Chondrocyte (in vitro differentiated cells): Measurements from ENCODE around the gene MTA2. TPM values are rescaled to one million over a fixed set of nuclear protein-coding genes. Genes with fewer than 3 reads are reported as not detected.
A peak's percentile ranks its signal among the peaks of the same experiment; 100 is the strongest.

ENCODE experiments used
- DNase-seq: peaks from one replicate; pipeline ENCODE4 v3.0.0; 2021; ENCODE audit warnings: mixed read lengths, low spot score
- H3K27ac Mint-ChIP-seq: one replicate; pipeline ENCODE4 v1.8.0; 2021; ENCODE audit warnings: mild to moderate bottlenecking, moderate library complexity, mixed read lengths; ENCODE audit not compliant: unreplicated experiment
- H3K27me3 Mint-ChIP-seq: 2 replicates; pipeline ENCODE4 v1.8.0; 2021; ENCODE audit warnings: low read depth, mixed read lengths
- H3K36me3 Mint-ChIP-seq: 2 replicates; pipeline ENCODE4 v1.8.0; 2021; ENCODE audit warnings: low read depth, mixed read lengths
- H3K4me1 Mint-ChIP-seq: 2 replicates; pipeline ENCODE4 v1.8.0; 2021; ENCODE audit warnings: low read depth, mild to moderate bottlenecking, mixed read lengths
- H3K4me3 Mint-ChIP-seq: one replicate; pipeline ENCODE4 v1.8.0; 2021; ENCODE audit warnings: mild to moderate bottlenecking, moderate library complexity, mixed read lengths; ENCODE audit not compliant: unreplicated experiment
- H3K9me3 Mint-ChIP-seq: 2 replicates; pipeline ENCODE4 v1.8.0; 2021; ENCODE audit warnings: low read depth, mixed read lengths
- total RNA-seq: library from RNA; stranded (reverse); gene quantifications from 3 replicates; pipeline ENCODE4 v1.2.1, GENCODE V29; 2021
- TF ChIP-seq, protein P1 (sequence below): fragments of 200-600 bp; sonication (generic); IDR thresholded peaks from 2 replicates; pipeline ENCODE4 v1.5.0; 2021; ENCODE audit warnings: antibody characterized with exemption, mild to moderate bottlenecking, moderate library complexity

MTA2 gene
- total RNA-seq, 1 donor from 2014 or later, result 81.7 TPM

DNA sequence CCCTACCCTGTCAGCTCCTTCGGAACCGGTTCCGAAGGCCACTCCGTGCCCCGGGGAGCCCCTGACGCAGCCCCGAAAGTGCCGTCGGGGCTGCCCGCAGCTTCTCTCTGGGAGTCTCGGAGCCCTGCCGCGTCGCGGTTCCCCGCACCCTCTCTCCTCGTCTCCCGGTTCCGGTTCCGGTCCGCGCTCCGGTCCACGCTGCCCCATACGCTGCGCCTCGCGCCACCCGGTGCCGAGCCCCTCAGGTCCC is 618 bp downstream of the MTA2 start:
- H3K4me3 Mint-ChIP-seq, result peak overlapping the region; percentile 80
- H3K36me3 Mint-ChIP-seq, result peaks cover 18% of the 10 kb centered on the region
- H3K4me1 Mint-ChIP-seq, result peaks cover 40% of the 10 kb centered on the region
- H3K9me3 Mint-ChIP-seq, result no peaks in the 10 kb centered on the region
- DNase-seq, result no peak
- no peaks in the 10 kb centered on the region for H3K27me3 Mint-ChIP-seq
- peak overlapping the region; percentile 74 for H3K27ac Mint-ChIP-seq
- TF ChIP-seq, protein P1, sequence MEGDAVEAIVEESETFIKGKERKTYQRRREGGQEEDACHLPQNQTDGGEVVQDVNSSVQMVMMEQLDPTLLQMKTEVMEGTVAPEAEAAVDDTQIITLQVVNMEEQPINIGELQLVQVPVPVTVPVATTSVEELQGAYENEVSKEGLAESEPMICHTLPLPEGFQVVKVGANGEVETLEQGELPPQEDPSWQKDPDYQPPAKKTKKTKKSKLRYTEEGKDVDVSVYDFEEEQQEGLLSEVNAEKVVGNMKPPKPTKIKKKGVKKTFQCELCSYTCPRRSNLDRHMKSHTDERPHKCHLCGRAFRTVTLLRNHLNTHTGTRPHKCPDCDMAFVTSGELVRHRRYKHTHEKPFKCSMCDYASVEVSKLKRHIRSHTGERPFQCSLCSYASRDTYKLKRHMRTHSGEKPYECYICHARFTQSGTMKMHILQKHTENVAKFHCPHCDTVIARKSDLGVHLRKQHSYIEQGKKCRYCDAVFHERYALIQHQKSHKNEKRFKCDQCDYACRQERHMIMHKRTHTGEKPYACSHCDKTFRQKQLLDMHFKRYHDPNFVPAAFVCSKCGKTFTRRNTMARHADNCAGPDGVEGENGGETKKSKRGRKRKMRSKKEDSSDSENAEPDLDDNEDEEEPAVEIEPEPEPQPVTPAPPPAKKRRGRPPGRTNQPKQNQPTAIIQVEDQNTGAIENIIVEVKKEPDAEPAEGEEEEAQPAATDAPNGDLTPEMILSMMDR, result no peak

- Mint-ChIP-seq H3K27me3 (no peaks in the 10 kb centered on the region), H3K4me1 (peaks cover 40% of the 10 kb centered on the region), H3K36me3 (peaks cover 19% of the 10 kb centered on the region), H3K27ac (peak overlapping the region; percentile 76), H3K4me3 (peak overlapping the region; percentile 80), H3K9me3 (no peaks in the 10 kb centered on the region)
- DNase-seq, result no peak
- TF ChIP-seq, protein P1, result no peak
Measured at GRCh38 chr11:62600367-62601121, 1.1 kb downstream of the MTA2 start.

- peak overlapping the region; percentile 76 for H3K27ac Mint-ChIP-seq
- no peak for DNase-seq
- peaks cover 40% of the 10 kb centered on the region for H3K4me1 Mint-ChIP-seq
- TF ChIP-seq, protein P1, result no peak
- peak overlapping the region; percentile 80 for H3K4me3 Mint-ChIP-seq
- peaks cover 24% of the 10 kb centered on the region for H3K36me3 Mint-ChIP-seq
- no peaks in the 10 kb centered on the region for H3K9me3 Mint-ChIP-seq
- H3K27me3 Mint-ChIP-seq, result no peaks in the 10 kb centered on the region
Measured at GRCh38 chr11:62599901-62600300, 1.8 kb downstream of the MTA2 start.

- Mint-ChIP-seq H3K9me3 (no peaks in the 10 kb centered on the region), H3K4me3 (peak overlapping the region; percentile 80), H3K4me1 (peaks cover 40% of the 10 kb centered on the region), H3K27ac (peak overlapping the region; percentile 76), H3K36me3 (peaks cover 29% of the 10 kb centered on the region), H3K27me3 (no peaks in the 10 kb centered on the region)
- TF ChIP-seq, protein P1, result no peak
- peak; percentile 94 for DNase-seq
Measured at GRCh38 chr11:62599069-62599696, 2.5 kb downstream of the MTA2 start.

DNA sequence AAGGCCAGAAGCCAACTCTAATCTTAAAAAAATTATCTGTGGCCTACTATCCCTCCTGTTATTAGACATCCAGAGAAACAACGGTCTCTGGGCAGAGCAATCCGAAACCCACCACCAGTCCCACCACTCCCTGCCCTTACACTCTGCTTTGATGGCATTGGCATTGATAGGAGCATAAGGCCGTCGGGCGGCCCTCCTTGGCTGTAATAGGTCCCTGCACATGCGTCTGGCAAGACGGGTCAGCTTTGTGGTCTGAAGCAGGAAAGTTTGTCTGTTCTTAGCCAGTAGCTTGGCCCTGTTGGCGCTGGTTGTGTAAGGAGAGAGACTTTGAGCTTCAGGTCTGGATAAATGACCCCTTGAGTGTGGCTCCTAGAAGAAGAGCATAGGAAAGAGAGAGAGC is 6.5 kb downstream of the MTA2 start:
- Mint-ChIP-seq H3K4me1 (peaks cover 38% of the 10 kb centered on the region), H3K36me3 (peaks cover 40% of the 10 kb centered on the region), H3K9me3 (no peaks in the 10 kb centered on the region), H3K27ac (no peak overlapping the region), H3K4me3 (no peak overlapping the region), H3K27me3 (no peaks in the 10 kb centered on the region)
- TF ChIP-seq, protein P1, result no peak
- DNase-seq, result no peak
